Panc1 (cell line): Measurements from ENCODE around the gene PCGF5.

Source experiments
- POLR2AphosphoS5 ChIP-seq: IDR thresholded peaks from 2 replicates; pipeline ENCODE4 v1.6.1; 2012; ENCODE audit warnings: mild to moderate bottlenecking, low read depth, low read length, moderate library complexity
- TF ChIP-seq, protein P1 (sequence below): fragments of 450-650 bp; IDR thresholded peaks from 2 replicates; pipeline ENCODE4 v1.5.1; 2017; ENCODE audit warnings: mild to moderate bottlenecking
- TF ChIP-seq, protein P2 (sequence below), 2 experiments: IDR thresholded peaks; 2 replicates each; pipeline ENCODE4 v1.6.1; 2011 to 2012; ENCODE audit warnings: low read depth in 2 of 2, control low read depth in 1 of 2, low read length in 1 of 2, mild to moderate bottlenecking in 1 of 2, moderate library complexity in 1 of 2; ENCODE audit not compliant: insufficient read depth in 1 of 2

DNA sequence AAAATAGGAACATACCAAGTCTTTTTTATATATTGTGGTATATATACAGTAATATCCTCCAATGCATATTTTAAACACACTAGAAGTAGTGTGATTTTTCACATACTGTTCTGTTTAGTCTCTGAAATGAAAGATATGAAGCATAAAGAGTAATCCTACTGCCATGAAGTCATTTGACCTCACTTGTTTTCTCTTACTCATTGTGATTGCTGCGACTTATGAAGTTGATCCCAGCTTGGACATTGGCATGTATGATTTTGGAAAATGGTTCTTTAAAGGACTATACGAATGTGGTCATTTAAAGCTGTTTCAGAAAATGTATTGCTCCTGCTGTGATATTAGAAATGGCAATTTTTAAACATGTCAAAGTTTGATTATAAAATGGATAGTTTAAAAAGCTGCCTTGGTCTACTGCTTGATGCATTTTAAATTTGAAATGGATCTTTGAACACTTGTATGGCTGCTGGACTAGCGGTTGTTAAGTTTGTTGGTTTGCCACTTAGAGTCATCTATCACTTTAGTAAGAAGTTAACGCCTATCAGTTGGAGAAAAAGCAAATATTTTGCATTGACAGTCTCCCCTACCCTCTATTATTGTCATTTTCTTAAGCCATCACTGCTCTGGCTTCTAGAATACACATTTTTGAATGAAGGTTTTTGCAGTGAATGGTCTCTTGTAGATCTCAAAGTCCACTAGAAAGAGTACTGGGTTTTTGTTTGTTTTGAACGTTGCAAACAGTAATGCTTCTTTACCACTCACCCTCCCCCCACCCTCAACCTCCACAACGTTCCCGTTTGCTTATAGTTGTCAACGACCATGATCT lies 881 bp upstream of the PCGF5 start:
- TF ChIP-seq, protein P1, sequence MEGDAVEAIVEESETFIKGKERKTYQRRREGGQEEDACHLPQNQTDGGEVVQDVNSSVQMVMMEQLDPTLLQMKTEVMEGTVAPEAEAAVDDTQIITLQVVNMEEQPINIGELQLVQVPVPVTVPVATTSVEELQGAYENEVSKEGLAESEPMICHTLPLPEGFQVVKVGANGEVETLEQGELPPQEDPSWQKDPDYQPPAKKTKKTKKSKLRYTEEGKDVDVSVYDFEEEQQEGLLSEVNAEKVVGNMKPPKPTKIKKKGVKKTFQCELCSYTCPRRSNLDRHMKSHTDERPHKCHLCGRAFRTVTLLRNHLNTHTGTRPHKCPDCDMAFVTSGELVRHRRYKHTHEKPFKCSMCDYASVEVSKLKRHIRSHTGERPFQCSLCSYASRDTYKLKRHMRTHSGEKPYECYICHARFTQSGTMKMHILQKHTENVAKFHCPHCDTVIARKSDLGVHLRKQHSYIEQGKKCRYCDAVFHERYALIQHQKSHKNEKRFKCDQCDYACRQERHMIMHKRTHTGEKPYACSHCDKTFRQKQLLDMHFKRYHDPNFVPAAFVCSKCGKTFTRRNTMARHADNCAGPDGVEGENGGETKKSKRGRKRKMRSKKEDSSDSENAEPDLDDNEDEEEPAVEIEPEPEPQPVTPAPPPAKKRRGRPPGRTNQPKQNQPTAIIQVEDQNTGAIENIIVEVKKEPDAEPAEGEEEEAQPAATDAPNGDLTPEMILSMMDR: no peak
- TF ChIP-seq, protein P2, sequence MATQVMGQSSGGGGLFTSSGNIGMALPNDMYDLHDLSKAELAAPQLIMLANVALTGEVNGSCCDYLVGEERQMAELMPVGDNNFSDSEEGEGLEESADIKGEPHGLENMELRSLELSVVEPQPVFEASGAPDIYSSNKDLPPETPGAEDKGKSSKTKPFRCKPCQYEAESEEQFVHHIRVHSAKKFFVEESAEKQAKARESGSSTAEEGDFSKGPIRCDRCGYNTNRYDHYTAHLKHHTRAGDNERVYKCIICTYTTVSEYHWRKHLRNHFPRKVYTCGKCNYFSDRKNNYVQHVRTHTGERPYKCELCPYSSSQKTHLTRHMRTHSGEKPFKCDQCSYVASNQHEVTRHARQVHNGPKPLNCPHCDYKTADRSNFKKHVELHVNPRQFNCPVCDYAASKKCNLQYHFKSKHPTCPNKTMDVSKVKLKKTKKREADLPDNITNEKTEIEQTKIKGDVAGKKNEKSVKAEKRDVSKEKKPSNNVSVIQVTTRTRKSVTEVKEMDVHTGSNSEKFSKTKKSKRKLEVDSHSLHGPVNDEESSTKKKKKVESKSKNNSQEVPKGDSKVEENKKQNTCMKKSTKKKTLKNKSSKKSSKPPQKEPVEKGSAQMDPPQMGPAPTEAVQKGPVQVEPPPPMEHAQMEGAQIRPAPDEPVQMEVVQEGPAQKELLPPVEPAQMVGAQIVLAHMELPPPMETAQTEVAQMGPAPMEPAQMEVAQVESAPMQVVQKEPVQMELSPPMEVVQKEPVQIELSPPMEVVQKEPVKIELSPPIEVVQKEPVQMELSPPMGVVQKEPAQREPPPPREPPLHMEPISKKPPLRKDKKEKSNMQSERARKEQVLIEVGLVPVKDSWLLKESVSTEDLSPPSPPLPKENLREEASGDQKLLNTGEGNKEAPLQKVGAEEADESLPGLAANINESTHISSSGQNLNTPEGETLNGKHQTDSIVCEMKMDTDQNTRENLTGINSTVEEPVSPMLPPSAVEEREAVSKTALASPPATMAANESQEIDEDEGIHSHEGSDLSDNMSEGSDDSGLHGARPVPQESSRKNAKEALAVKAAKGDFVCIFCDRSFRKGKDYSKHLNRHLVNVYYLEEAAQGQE (IDR thresholded peaks at IDR 0.05; ENCODE audit: insufficient read depth in 1 of 2, low read depth in 2 of 2, low read length in 1 of 2): no peak
- no peak for TF ChIP-seq POLR2AphosphoS5
